ENCODE measurements around the gene ORC6.

The ORC6 gene

GRCh38 chr16:46731691-46732555 is 42.5 kb downstream of the ORC6 start:
- H3K9ac ChIP-seq (ENCODE audit: low read depth, low read length): no peak overlapping the region
- no peaks in the 10 kb centered on the region for H3K9me3 ChIP-seq (ENCODE audit: control insufficient read depth, insufficient read depth, low read length)
- H3K4me1 ChIP-seq (ENCODE audit: insufficient read depth, low read length): peaks cover 5% of the 10 kb centered on the region; the same call in 1 of the 2 replicates
- no peaks in the 10 kb centered on the region for H3K36me3 ChIP-seq (ENCODE audit: insufficient read depth, low read length)

DNA sequence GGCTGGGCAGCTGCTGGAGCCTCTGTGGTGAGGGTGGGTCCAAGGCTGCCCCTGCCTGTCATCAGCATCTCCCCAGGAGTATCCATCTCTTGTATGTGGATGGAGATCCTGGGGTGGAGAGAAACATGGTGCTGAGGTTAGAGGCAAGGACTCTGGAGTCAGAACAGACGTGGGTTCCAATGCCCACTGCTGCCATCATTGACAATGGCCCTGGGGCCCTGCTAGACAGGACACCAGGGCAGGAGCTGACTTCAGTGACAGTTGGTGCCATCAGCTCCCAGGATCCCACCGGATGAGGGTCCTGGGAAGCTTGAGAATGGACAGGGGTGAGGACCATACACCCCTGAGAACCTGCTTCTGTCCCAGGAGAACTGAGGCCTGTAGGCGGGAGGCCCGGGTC is 43.1 kb downstream of the ORC6 start:
- H3K4me1 ChIP-seq (ENCODE audit: insufficient read depth, low read length): peaks cover 7% of the 10 kb centered on the region; the same call in 1 of the 2 replicates
- H3K9me3 ChIP-seq (ENCODE audit: control insufficient read depth, insufficient read depth, low read length): no peaks in the 10 kb centered on the region
- H3K36me3 ChIP-seq (ENCODE audit: insufficient read depth, low read length): no peaks in the 10 kb centered on the region
- no peak overlapping the region for H3K9ac ChIP-seq (ENCODE audit: low read depth, low read length)

GRCh38 chr16:46733319-46733830 is 43.9 kb downstream of the ORC6 start:
- Histone ChIP-seq H3K36me3 (ENCODE audit: insufficient read depth, low read length) (no peaks in the 10 kb centered on the region), H3K9ac (ENCODE audit: low read depth, low read length) (no peak overlapping the region), H3K9me3 (ENCODE audit: control insufficient read depth, insufficient read depth, low read length) (no peaks in the 10 kb centered on the region), H3K4me1 (ENCODE audit: insufficient read depth, low read length) (peaks cover 7% of the 10 kb centered on the region; the same call in 1 of the 2 replicates)

DNA sequence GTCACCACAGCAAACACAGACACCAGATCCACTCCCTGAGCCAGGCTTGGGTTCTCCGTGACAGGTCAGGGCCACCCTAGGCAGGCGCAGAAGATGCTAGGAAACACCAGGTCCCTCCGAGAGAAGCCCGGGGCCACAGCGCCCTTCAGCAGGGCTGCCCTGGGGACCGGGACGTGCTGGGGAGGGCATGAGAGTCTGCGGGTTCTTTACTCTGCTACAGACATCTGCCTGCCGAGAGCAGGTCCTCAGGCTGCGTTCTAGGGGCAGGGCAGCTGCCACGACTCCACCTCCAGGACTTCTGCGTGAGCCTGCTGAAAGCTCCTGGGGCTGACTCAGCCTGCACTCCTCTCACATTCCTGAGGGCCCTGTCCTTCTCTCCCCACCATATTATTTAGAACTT is 47.2 kb downstream of the ORC6 start:
- Histone ChIP-seq H3K4me1 (ENCODE audit: insufficient read depth, low read length) (peaks cover 7% of the 10 kb centered on the region; the same call in 1 of the 2 replicates), H3K9ac (ENCODE audit: low read depth, low read length) (no peak overlapping the region), H3K9me3 (ENCODE audit: control insufficient read depth, insufficient read depth, low read length) (no peaks in the 10 kb centered on the region), H3K36me3 (ENCODE audit: insufficient read depth, low read length) (no peaks in the 10 kb centered on the region)

- Histone ChIP-seq H3K4me1 (ENCODE audit: insufficient read depth, low read length) (peaks cover 8% of the 10 kb centered on the region), H3K9ac (ENCODE audit: low read depth, low read length) (no peak overlapping the region), H3K9me3 (ENCODE audit: control insufficient read depth, insufficient read depth, low read length) (no peaks in the 10 kb centered on the region), H3K36me3 (ENCODE audit: insufficient read depth, low read length) (no peaks in the 10 kb centered on the region)
Measured at GRCh38 chr16:46737621-46738214, 48.3 kb downstream of the ORC6 start.

DNA sequence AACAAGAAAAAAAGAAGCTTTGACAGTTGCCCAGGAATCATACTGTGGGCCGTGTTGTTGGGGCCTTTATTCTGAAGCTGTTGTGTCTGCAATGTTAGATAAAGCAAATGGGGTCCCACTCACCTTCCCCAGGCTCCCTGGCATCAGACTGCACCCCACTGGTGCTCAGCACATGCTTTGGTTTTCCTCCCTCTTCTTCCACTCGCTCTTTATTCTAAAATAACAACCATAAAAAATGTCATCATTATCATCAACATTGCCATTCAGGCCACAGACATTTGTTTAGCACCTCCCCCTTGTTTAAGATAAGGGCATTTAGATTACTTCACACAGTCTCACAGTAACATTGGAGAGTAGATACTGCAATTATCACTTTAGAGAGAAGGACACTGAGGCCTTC is 50.5 kb downstream of the ORC6 start:
- Histone ChIP-seq H3K4me1 (ENCODE audit: insufficient read depth, low read length) (peaks cover 18% of the 10 kb centered on the region), H3K9ac (ENCODE audit: low read depth, low read length) (no peak overlapping the region), H3K9me3 (ENCODE audit: control insufficient read depth, insufficient read depth, low read length) (no peaks in the 10 kb centered on the region), H3K36me3 (ENCODE audit: insufficient read depth, low read length) (no peaks in the 10 kb centered on the region)

- Histone ChIP-seq H3K36me3 (ENCODE audit: insufficient read depth, low read length) (no peaks in the 10 kb centered on the region), H3K9me3 (ENCODE audit: control insufficient read depth, insufficient read depth, low read length) (no peaks in the 10 kb centered on the region), H3K9ac (ENCODE audit: low read depth, low read length) (no peak overlapping the region), H3K4me1 (ENCODE audit: insufficient read depth, low read length) (peaks cover 29% of the 10 kb centered on the region)
Measured at GRCh38 chr16:46743232-46743719, 53.8 kb downstream of the ORC6 start.

GRCh38 chr16:46745617-46746016 is 56.2 kb downstream of the ORC6 start:
- peaks cover 45% of the 10 kb centered on the region for H3K4me1 ChIP-seq (ENCODE audit: insufficient read depth, low read length)
- no peak overlapping the region for H3K9ac ChIP-seq (ENCODE audit: low read depth, low read length)
- no peaks in the 10 kb centered on the region for H3K9me3 ChIP-seq (ENCODE audit: control insufficient read depth, insufficient read depth, low read length)

DNA sequence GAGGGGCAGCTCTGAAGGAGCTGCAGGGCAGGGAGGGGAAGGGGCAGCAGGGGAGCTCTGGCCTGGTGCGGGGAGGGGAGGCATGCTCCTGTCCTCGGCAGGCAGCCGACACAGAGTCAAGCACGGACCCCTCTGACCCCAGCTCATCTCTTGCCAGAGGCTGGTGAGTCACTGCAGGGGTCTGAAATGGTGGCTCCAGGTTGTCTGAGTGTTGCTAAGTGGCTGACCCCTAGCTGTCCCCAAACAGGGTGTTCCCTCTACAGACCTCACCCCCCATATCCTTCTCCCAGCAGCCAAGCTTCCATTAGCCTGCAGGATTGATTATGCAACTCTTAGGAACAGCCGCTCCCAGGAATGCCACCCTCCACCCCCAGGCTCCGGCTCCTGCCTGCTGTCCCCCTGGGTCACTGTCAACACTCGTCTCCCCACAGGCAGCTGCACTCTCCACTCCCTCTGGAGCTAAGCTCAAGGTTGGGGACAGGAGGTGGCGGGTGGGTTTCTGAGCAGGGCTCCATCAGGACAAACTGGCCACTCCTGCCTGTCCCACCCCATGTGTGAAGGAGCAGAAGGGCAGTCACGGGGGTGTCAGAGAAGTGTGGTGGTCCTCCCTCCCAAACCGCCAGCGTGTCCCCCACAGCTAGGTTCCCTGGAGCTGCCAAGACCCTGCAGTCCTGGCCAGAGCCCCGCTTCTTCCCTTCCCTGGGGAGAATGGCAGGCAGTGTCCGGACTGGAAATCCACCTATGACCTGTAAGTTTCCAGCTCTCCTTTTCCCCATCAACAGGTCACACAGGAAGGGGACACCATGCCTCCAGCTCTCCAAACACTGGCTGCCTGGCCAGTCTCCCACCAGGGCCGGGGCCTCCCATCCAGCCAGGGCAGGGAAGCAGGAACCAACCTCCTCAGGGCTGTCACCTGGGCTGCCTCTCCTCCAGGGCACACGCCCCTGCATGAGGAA is 57.6 kb downstream of the ORC6 start:
- no peak overlapping the region for H3K9ac ChIP-seq (ENCODE audit: low read depth, low read length)
- H3K9me3 ChIP-seq (ENCODE audit: control insufficient read depth, insufficient read depth, low read length): no peaks in the 10 kb centered on the region
- no peaks in the 10 kb centered on the region for H3K36me3 ChIP-seq (ENCODE audit: insufficient read depth, low read length)
- peaks cover 45% of the 10 kb centered on the region for H3K4me1 ChIP-seq (ENCODE audit: insufficient read depth, low read length)

More at GRCh38 chr16:46745617-46746016, 56.2 kb downstream of the ORC6 start:
- no peaks in the 10 kb centered on the region for H3K36me3 ChIP-seq (ENCODE audit: insufficient read depth, low read length)

All from ES-I3 (cell line).